ENCODE measurements around the gene POP7.
"Not testable (repeated sequence)": the region's sequence is repeated elsewhere in the genome, so short reads cannot be mapped to it uniquely, and the experiment has no call there.

- TF ChIP-seq CTCF (IDR thresholded peaks at IDR 0.05); CREM (CRISPR knock-in tag; IDR thresholded peaks at IDR 0.05); ZNF138 (CRISPR knock-in tag; conservative IDR thresholded peaks at IDR 0.05); MLX (CRISPR knock-in tag; IDR thresholded peaks at IDR 0.05); SMAD3 (CRISPR knock-in tag; IDR thresholded peaks at IDR 0.05; ENCODE audit: borderline replicate concordance); CREB1 (CRISPR knock-in tag; IDR thresholded peaks at IDR 0.05); GABPB1 (CRISPR knock-in tag; IDR thresholded peaks at IDR 0.05): not testable (repeated sequence)
Measured at GRCh38 chr7:100662194-100662776, 43.6 kb upstream of the POP7 start.

Measured in WTC11 (cell line).